Testis (tissue), 3 donors: ENCODE measurements around the gene GCNA. TPM values are rescaled to one million over a fixed set of nuclear protein-coding genes. Genes with fewer than 3 reads are reported as not detected.

ENCODE experiments used
- DNase-seq: peaks from one replicate; pipeline ENCODE4 v3.0.0-alpha.2; 2019
- H3K27ac ChIP-seq, 2 donors: fragments of 200-600 bp; sonication (generic); one replicate each; pipeline ENCODE4 v1.5.1; 2019
- H3K27me3 ChIP-seq: fragments of 200-600 bp; sonication (generic); one replicate; pipeline ENCODE4 v1.5.1; 2019
- H3K36me3 ChIP-seq: fragments of 200-600 bp; sonication (generic); one replicate; pipeline ENCODE4 v1.5.1; 2017; ENCODE audit warnings: low read depth; ENCODE audit errors: missing control alignments
- H3K4me1 ChIP-seq: fragments of 200-600 bp; sonication (generic); one replicate; pipeline ENCODE4 v1.5.1; 2019
- H3K4me3 ChIP-seq, 2 donors: fragments of 200-600 bp; sonication (generic); one replicate each; pipeline ENCODE4 v1.5.1; 2017 to 2019
- H3K9me3 ChIP-seq: fragments of 200-600 bp; sonication (generic); one replicate; pipeline ENCODE4 v1.5.1; 2017
- POLR2A ChIP-seq: fragments of 450-650 bp; IDR thresholded peaks from one replicate; pipeline ENCODE4 v1.6.1; 2017; ENCODE audit warnings: antibody characterized with exemption, mild to moderate bottlenecking, moderate library complexity
- WGBS, 2 donors: methylation state at CpG; one replicate each; pipeline ENCODE4 v1.1.5; 2018; 5-methylcytosine and 5-hydroxymethylcytosine counted together
- intact Hi-C: fragments of 100-400 bp; cut with DNase I; formaldehyde crosslinking; loops from one replicate; pipeline ENCODE4 v1.15.1; 2023; ENCODE audit warnings: low total_unique reads
- polyA plus RNA-seq: library from polyadenylated mRNA; stranded (reverse); fragments of 350-450 nt; fragmentation: Illumina TruSeq; extraction: RNeasy Lipid Tissue Mini Kit (QIAGEN cat#74804); gene quantifications from one replicate; pipeline ENCODE4 v1.2.3, GENCODE V29; 2014; ENCODE audit warnings: low read depth, low replicate concordance; ENCODE audit not compliant: insufficient read depth
- total RNA-seq, 2 donors: library from RNA; depleted of rRNA; stranded (reverse); fragments of >200 nt; gene quantifications; one replicate each; pipeline ENCODE4 v1.2.3, GENCODE V29; 2016
- TF ChIP-seq, protein P1 (sequence below), 3 experiments: fragments of 450-650 bp in 2 of 3; fragments of 200-600 bp in 1 of 3; sonication (generic) in 1 of 3; IDR thresholded peaks; one replicate each; pipeline ENCODE4 v1.5.1; 2016 to 2019; ENCODE audit warnings: antibody characterized with exemption in 3 of 3, mild to moderate bottlenecking in 2 of 3, moderate library complexity in 1 of 3

Gene GCNA
- total and polyA plus RNA-seq, 3 donors from 2014 or later, result 18.4 to 30.7 (median 30.0) TPM

DNA sequence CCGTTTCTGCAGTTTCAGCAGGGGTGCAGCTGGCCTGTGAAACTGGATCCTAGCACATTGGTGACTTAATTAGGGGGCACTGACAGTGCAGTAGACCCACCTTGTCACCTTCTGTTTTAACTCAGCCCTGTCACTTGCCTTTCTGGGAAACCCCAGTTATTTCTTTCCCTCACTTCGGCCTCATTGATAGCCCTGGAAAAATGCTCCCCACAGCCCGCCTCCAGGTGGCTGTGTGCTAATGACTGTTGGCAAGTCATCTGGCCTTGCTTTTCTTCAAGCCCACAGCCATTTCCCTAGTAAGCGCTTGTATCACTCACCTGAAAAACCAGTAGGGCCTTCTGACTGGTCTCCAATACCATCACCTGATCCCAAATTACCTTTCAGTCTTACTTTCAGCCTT lies 36.8 kb downstream of the GCNA start:
- TF ChIP-seq POLR2A, result no peak
- TF ChIP-seq, protein P1, sequence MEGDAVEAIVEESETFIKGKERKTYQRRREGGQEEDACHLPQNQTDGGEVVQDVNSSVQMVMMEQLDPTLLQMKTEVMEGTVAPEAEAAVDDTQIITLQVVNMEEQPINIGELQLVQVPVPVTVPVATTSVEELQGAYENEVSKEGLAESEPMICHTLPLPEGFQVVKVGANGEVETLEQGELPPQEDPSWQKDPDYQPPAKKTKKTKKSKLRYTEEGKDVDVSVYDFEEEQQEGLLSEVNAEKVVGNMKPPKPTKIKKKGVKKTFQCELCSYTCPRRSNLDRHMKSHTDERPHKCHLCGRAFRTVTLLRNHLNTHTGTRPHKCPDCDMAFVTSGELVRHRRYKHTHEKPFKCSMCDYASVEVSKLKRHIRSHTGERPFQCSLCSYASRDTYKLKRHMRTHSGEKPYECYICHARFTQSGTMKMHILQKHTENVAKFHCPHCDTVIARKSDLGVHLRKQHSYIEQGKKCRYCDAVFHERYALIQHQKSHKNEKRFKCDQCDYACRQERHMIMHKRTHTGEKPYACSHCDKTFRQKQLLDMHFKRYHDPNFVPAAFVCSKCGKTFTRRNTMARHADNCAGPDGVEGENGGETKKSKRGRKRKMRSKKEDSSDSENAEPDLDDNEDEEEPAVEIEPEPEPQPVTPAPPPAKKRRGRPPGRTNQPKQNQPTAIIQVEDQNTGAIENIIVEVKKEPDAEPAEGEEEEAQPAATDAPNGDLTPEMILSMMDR (IDR thresholded peaks at IDR 0.05), result no peak
- no peak overlapping the region for H3K4me3 ChIP-seq
- intact Hi-C loops, result no loop called here
- H3K27me3 ChIP-seq, result no peaks in the 10 kb centered on the region
- WGBS, 2 donors, result 91 to 96% methylated on average over 3 to 4 of the region's 4 CpGs
- H3K27ac ChIP-seq, result no peak overlapping the region
- no peak for DNase-seq
- H3K36me3 ChIP-seq, result no peaks in the 10 kb centered on the region
- no peaks in the 10 kb centered on the region for H3K9me3 ChIP-seq
- no peaks in the 10 kb centered on the region for H3K4me1 ChIP-seq

DNA sequence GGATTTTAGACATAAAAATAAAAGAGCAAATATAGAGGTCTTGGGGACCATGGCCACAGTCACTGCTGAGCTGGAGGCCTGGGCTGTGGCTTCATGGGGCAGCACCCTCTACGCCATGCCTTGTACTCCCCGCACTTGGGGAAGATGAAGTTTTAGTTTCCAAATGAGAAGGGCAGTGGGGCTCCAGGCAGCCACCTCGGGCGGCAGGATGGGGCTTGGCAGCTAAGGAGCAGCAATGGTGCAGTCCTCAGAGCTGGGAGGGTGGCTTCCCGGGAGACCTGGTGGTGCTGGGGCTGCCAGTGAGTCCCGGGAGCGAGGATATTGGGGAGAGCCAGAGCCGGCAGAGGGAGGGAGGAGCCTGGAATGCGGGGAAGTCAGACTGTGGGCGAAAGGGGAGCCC lies 37.7 kb downstream of the GCNA start:
- WGBS, 2 donors, result 62 to 77% methylated on average over 4 to 10 of the region's 10 CpGs
- TF ChIP-seq, protein P1 (IDR thresholded peaks at IDR 0.05), result no peak
- TF ChIP-seq POLR2A, result no peak
- intact Hi-C loops, result no loop called here
- Histone ChIP-seq H3K27ac (no peak overlapping the region), H3K4me3 (no peak overlapping the region), H3K4me1 (no peaks in the 10 kb centered on the region), H3K27me3 (no peaks in the 10 kb centered on the region), H3K9me3 (no peaks in the 10 kb centered on the region), H3K36me3 (no peaks in the 10 kb centered on the region)
- DNase-seq, result no peak

DNA sequence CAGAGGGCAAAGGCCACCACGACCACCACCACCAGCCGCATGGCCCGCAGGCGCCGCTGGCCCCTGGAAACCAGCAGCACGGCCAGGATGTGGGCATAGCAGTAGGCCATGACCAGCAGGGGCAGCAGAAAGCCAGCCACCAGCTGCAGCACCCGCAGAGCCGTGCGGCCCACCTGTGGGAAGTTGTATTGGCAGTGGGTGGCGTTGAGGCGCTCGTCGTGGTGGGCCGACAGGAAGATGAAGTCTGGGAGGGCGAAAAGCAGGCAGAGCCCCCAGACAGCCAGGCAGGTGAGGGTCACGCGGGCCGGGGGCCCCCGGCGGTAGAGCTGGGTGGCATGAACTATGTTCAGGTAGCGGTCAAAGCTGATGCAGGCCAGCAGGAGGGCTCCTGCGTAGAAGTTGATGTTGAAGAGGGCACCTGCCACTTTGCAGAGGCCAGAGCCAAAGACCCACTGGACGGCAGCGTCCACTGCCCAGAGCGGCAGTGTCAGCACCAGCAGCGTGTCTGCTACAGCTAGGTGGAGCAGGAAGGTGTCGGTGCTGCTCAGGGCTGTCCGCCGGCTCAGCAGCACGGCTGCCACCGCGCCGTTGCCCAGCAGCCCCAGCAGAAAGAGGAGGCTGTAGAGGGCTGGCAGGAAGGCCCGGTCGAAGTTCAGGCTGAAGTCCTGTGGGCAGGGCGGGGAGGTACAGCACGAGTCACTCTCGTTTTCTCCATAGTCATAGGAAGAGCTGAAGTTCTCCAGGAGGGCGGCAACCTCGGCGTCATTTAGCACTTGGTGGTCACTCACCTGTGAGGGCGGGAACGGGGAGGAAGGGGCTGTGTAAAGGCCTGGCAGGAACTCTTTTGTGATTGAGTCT lies 38.7 kb downstream of the GCNA start:
- no peaks in the 10 kb centered on the region for H3K27me3 ChIP-seq
- no peak for TF ChIP-seq POLR2A
- TF ChIP-seq, protein P1 (IDR thresholded peaks at IDR 0.05), result no peak
- no peaks in the 10 kb centered on the region for H3K4me1 ChIP-seq
- H3K36me3 ChIP-seq, result no peaks in the 10 kb centered on the region
- no peak overlapping the region for H3K27ac ChIP-seq
- DNase-seq, result no peak
- H3K4me3 ChIP-seq, result no peak overlapping the region
- H3K9me3 ChIP-seq, result no peaks in the 10 kb centered on the region
- WGBS, 2 donors, result 60 to 83% methylated on average over 7 to 18 of the region's 43 CpGs
- intact Hi-C loops, result no loop called here

GRCh38 chrX:71617742-71618141 lies 39.5 kb downstream of the GCNA start:
- no peak overlapping the region for H3K27ac ChIP-seq
- no peaks in the 10 kb centered on the region for H3K4me1 ChIP-seq
- no peak for DNase-seq
- H3K4me3 ChIP-seq, result no peak overlapping the region
- intact Hi-C loops, result no loop called here
- no peak for TF ChIP-seq POLR2A
- TF ChIP-seq, protein P1 (IDR thresholded peaks at IDR 0.05), result no peak
- H3K36me3 ChIP-seq, result no peaks in the 10 kb centered on the region
- 81 to 83% methylated on average over 6 to 8 of the region's 8 CpGs for WGBS, 2 donors
- no peaks in the 10 kb centered on the region for H3K9me3 ChIP-seq
- no peaks in the 10 kb centered on the region for H3K27me3 ChIP-seq

DNA sequence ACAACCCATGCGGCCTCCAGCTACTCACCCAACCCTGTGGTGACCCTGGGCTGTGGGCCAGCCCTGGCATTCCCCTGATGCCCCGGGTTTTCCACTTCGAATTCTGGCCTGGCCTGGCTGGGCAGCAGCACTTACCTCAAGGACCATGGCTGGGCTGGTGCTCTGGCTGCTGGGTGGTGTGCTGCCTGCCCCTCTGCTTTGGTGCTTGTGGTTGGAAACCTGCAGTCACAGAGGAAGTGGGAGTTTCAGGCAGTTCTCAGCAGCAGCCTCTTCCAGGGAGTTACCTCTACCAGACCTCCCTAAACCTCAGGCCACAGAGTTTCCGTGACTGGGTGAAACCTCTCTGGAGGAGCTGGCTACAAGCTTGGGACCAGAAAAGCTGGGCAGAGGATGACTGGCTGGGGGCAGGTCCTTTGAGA lies 40.1 kb downstream of the GCNA start, which contains the start of gene CXCR3:
Gene CXCR3, minus strand, starts transcription at position 209 of the 419 bp plus-strand sequence. Its CDS starts 62 bp downstream, at position 147.
- intact Hi-C loops, result no loop called here
- no peaks in the 10 kb centered on the region for H3K27me3 ChIP-seq
- H3K4me1 ChIP-seq, result peaks cover 4% of the 10 kb centered on the region
- no peak within 1 kb of the TSS for H3K4me3 ChIP-seq
- TF ChIP-seq, protein P1 (IDR thresholded peaks at IDR 0.05), result no peak
- TF ChIP-seq POLR2A, result no peak
- 48% methylated on average over 2 of the region's 4 CpGs; no CpG with 5 or more reads in 1 of the 2 donors for WGBS, 2 donors
- H3K27ac ChIP-seq, result no peak within 1 kb of the TSS
- DNase-seq, result no peak
- no peaks in the 10 kb centered on the region for H3K36me3 ChIP-seq
- no peaks in the 10 kb centered on the region for H3K9me3 ChIP-seq
